H1 (cell line): ENCODE results near the gene CAPN8. TPM values are rescaled to one million over a fixed set of nuclear protein-coding genes. Genes with fewer than 3 reads are reported as not detected.

Experiments
- BCL11A ChIP-seq, 2 experiments: IDR thresholded peaks; one replicate each; pipeline ENCODE4 v1.6.1; 2011; ENCODE audit warnings: low read depth in 2 of 2, low read length in 2 of 2, mild to moderate bottlenecking in 2 of 2
- CBX5 ChIP-seq: fragments of 300-800, 300-1000 bp; sonication (generic); IDR thresholded peaks from 2 replicates; pipeline ENCODE4 v1.7.1; 2016; ENCODE audit warnings: antibody characterized with exemption, low read length, low read depth
- CBX8 ChIP-seq: fragments of 300-800, 300-1000 bp; sonication (generic); IDR thresholded peaks from 2 replicates; pipeline ENCODE4 v1.7.1; 2016; ENCODE audit warnings: low read depth, low read length, borderline replicate concordance
- CREB1 ChIP-seq: IDR thresholded peaks from 2 replicates; pipeline ENCODE4 v1.6.1; 2012; ENCODE audit warnings: inconsistent platforms
- EP300 ChIP-seq, 2 experiments: IDR thresholded peaks; 1 replicate in 1 of 2; 2 replicates in 1 of 2; pipeline ENCODE4 v1.6.1; 2011 to 2012; ENCODE audit warnings: low read depth in 2 of 2, low read length in 2 of 2, mild to moderate bottlenecking in 2 of 2, borderline replicate concordance in 1 of 2, inconsistent platforms in 1 of 2, moderate library complexity in 1 of 2
- EZH2 ChIP-seq: fragments of 200-600 bp; sonication (generic); IDR thresholded peaks from 2 replicates; pipeline ENCODE4 v1.7.1; 2012; ENCODE audit warnings: low read depth, mild to moderate bottlenecking, moderate library complexity, low read length, inconsistent platforms; ENCODE audit not compliant: severe bottlenecking
- FOSL1 ChIP-seq: IDR thresholded peaks from 2 replicates; pipeline ENCODE4 v1.6.1; 2011; ENCODE audit warnings: mild to moderate bottlenecking, low read depth, low read length, moderate library complexity; ENCODE audit not compliant: insufficient read depth
- GABPA ChIP-seq: IDR thresholded peaks from 2 replicates; pipeline ENCODE4 v1.6.1; 2011; ENCODE audit warnings: mild to moderate bottlenecking, low read length, moderate library complexity, borderline replicate concordance; ENCODE audit not compliant: insufficient read depth
- GTF2F1 ChIP-seq: IDR thresholded peaks from 2 replicates; pipeline ENCODE4 v1.6.1; 2012; ENCODE audit warnings: low read depth, low read length, improper control_type of control experiment, borderline replicate concordance
- KDM1A ChIP-seq: fragments of 200-600, 300-600 bp; sonication (generic); IDR thresholded peaks from 2 replicates; pipeline ENCODE4 v1.7.1; 2016; ENCODE audit warnings: mild to moderate bottlenecking, low read length, borderline replicate concordance
- MAFK ChIP-seq: IDR thresholded peaks from 2 replicates; pipeline ENCODE4 v1.6.1; 2012; ENCODE audit warnings: low read depth, mild to moderate bottlenecking, improper control_type of control experiment, low read length
- NRF1 ChIP-seq: IDR thresholded peaks from 2 replicates; pipeline ENCODE4 v1.6.1; 2011; ENCODE audit warnings: mild to moderate bottlenecking, low read depth, low read length, improper control_type of control experiment
- POLR2A ChIP-seq, 2 experiments: IDR thresholded peaks; 1 replicate in 1 of 2; 2 replicates in 1 of 2; pipeline ENCODE4 v1.6.1; 2011; ENCODE audit warnings: low read depth in 2 of 2, low read length in 2 of 2, mild to moderate bottlenecking in 2 of 2; ENCODE audit errors: control extremely low read depth in 1 of 2
- POLR2AphosphoS5 ChIP-seq: IDR thresholded peaks from 2 replicates; pipeline ENCODE4 v1.6.1; 2011; ENCODE audit warnings: low read depth, low read length
- RBBP5 ChIP-seq: IDR thresholded peaks from 2 replicates; pipeline ENCODE4 v1.7.1; 2012; ENCODE audit warnings: low read depth, mild to moderate bottlenecking, inconsistent platforms, low read length, moderate library complexity, borderline replicate concordance
- RXRA ChIP-seq: IDR thresholded peaks from 2 replicates; pipeline ENCODE4 v1.6.1; 2011; ENCODE audit warnings: low read depth, mild to moderate bottlenecking, low read length, moderate library complexity; ENCODE audit not compliant: insufficient read depth
- SIRT6 ChIP-seq: IDR thresholded peaks from one replicate; pipeline ENCODE4 v1.7.1; 2012; ENCODE audit warnings: low read length, inconsistent platforms
- SP1 ChIP-seq: IDR thresholded peaks from 2 replicates; pipeline ENCODE4 v1.6.1; 2011; ENCODE audit warnings: low read depth, low read length
- SP4 ChIP-seq: IDR thresholded peaks from 2 replicates; pipeline ENCODE4 v1.6.1; 2012; ENCODE audit warnings: low read length, inconsistent platforms
- SUZ12 ChIP-seq: fragments of 200-600 bp; sonication (generic); IDR thresholded peaks from 2 replicates; pipeline ENCODE4 v1.6.1; 2012; ENCODE audit warnings: mild to moderate bottlenecking, inconsistent platforms, low read length, moderate library complexity, mixed read lengths
- TCF12 ChIP-seq: IDR thresholded peaks from 2 replicates; pipeline ENCODE4 v1.6.1; 2011; ENCODE audit warnings: low read depth, mild to moderate bottlenecking, low read length
- YY1 ChIP-seq: IDR thresholded peaks from 2 replicates; pipeline ENCODE4 v1.6.1; 2011; ENCODE audit warnings: low read depth, mild to moderate bottlenecking, low read length
- ZNF274 ChIP-seq: IDR thresholded peaks from 2 replicates; pipeline ENCODE4 v1.7.0; 2012; ENCODE audit warnings: low read length, borderline replicate concordance; ENCODE audit errors: extremely low read depth
- polyA plus RNA-seq, 7 experiments: library from polyadenylated mRNA; depleted of rRNA in 3 of 7; stranded (reverse) in 5 of 7; unstranded in 2 of 7; fragments of >200 nt in 5 of 7; fragments of 200-250 nt in 2 of 7; gene quantifications; 1 replicate in 5 of 7; 2 replicates in 1 of 7; 4 replicates in 1 of 7; pipeline versions ENCODE4 v1.2.1 to v1.2.3, GENCODE V29; 2011 to 2013; ENCODE audit warnings: missing spikeins in 2 of 7, mixed read lengths in 2 of 7
- total RNA-seq: library from RNA; stranded (reverse); fragmentation: NEBNext Ultra II Directional; extraction: Animal tissue kit (Norgen Biotek cat#: 25700); gene quantifications from 2 replicates; pipeline ENCODE4 v1.2.1, GENCODE V29; 2021

CAPN8 gene
- total and polyA plus RNA-seq, 2 of the 8 experiments (the other 6 are each of a cell fraction or from before 2014, with no cell fraction given): 0.20 to 0.26 TPM

GRCh38 chr1:223712194-223712849 lies 46.8 kb upstream of the CAPN8 start, which contains the start of gene CAPN2 (continued):
- TF ChIP-seq TCF12 (no peak), GABPA (no peak), FOSL1 (no peak), EP300 (IDR thresholded peaks at IDR 0.05; ENCODE audit: borderline replicate concordance in 1 of 2, low read depth in 2 of 2, low read length in 2 of 2) (no peak), RXRA (no peak), RBBP5 (peak; percentile 28; the same call in 1 of the 2 replicates), SUZ12 (peak; percentile 55), CREB1 (no peak), MAFK (no peak), POLR2A (IDR thresholded peaks at IDR 0.05; ENCODE audit: control extremely low read depth in 1 of 2, low read depth in 2 of 2, low read length in 2 of 2) (peak in 1 of 2 experiments; percentile 30; a peak in 1 of 3 replicates), ZNF274 (no peak), GTF2F1 (no peak), SIRT6 (no peak), NRF1 (no peak), CBX5 (no peak), CBX8 (no peak), KDM1A (peak; percentile 7), BCL11A (IDR thresholded peaks at IDR 0.05; ENCODE audit: low read depth in 2 of 2, low read length in 2 of 2) (no peak), EZH2 (peak; percentile 59), SP1 (no peak), YY1 (no peak; the same call in 1 of the 2 replicates), POLR2AphosphoS5 (no peak), SP4 (no peak)
